HCT116 (cell line): ENCODE results near the gene OSBP2. TPM values are rescaled to one million over a fixed set of nuclear protein-coding genes. Genes with fewer than 3 reads are reported as not detected.

Source experiments
- ATAC-seq: fragments of 200-7000 bp; cut with Tn5 transposase; 2 replicates; pipeline ENCODE4 v1.9.1; 2020; ENCODE audit warnings: mild to moderate bottlenecking, moderate library complexity
- BruUV-seq: library from RNA; stranded (reverse); fragments of 400-500 nt; replicated peaks from 2 replicates; lab custom pipeline; 2021; lab: Mats Ljungman, UMichigan
- CTCF ChIA-PET: fragments of 300-600 bp; sonication (Branson Sonifier 250); formaldehyde crosslinking; loops from one replicate; lab custom pipeline; 2021; ENCODE audit warnings: antibody characterized with exemption; lab: Charles Lee
- POLR2A ChIA-PET: fragments of 300-600, 350-600 bp; sonication (Branson Sonifier 250); formaldehyde crosslinking; loops from one replicate; lab custom pipeline; 2021; ENCODE audit warnings: antibody characterized with exemption; lab: Charles Lee
- RAD21 ChIA-PET, 2 experiments: fragments of 300-600 bp; sonication (Branson Sonifier 250); formaldehyde crosslinking; loops; one replicate each; lab custom pipeline; 2023; ENCODE audit warnings: low total read pairs in 2 of 2; ENCODE audit not compliant: uncharacterized antibody in 2 of 2, unreplicated experiment in 2 of 2, low non-redundant PET in 1 of 2; lab: Charles Lee
- DNase-seq: peaks from one replicate; pipeline ENCODE4 v3.0.0-alpha.2; 2010; ENCODE audit warnings: low read depth, low spot score
- H2AFZ ChIP-seq: fragments of 200-600 bp; shearing (Covaris generic), sonication (generic); 2 replicates; pipeline ENCODE4 v1.6.1; 2017; ENCODE audit warnings: low read depth, mixed run types, mixed read lengths, antibody characterized with exemption, low read length; ENCODE audit not compliant: poor library complexity, severe bottlenecking
- H3K27ac ChIP-seq: 2 replicates; pipeline ENCODE4 v1.5.1; 2012; ENCODE audit warnings: low read depth, low read length
- H3K27me3 ChIP-seq: fragments of 200-600 bp; sonication (generic); 2 replicates; pipeline ENCODE4 v1.6.1; 2016; ENCODE audit warnings: mixed run types, low read length, mixed read lengths; ENCODE audit not compliant: insufficient read depth
- H3K36me3 ChIP-seq, 2 experiments: fragments of 200-500 bp in 1 of 2; fragments of 200-600 bp in 1 of 2; sonication (Bioruptor generic) in 1 of 2; sonication (generic) in 1 of 2; 2 replicates each; pipeline versions ENCODE4 v1.5.1 to v1.6.1; 2014 to 2016; ENCODE audit warnings: low read length in 2 of 2, inconsistent platforms in 1 of 2, mixed read lengths in 1 of 2, mixed run types in 1 of 2; ENCODE audit not compliant: insufficient read depth in 2 of 2, control insufficient read depth in 1 of 2
- H3K4me1 ChIP-seq, 2 experiments: fragments of 200-600 bp in 1 of 2; sonication (generic) in 1 of 2; 2 replicates each; pipeline versions ENCODE4 v1.5.1 to v1.6.1; 2012 to 2017; ENCODE audit warnings: low read length in 2 of 2, inconsistent platforms in 1 of 2, mild to moderate bottlenecking in 1 of 2, mixed read lengths in 1 of 2, mixed run types in 1 of 2, moderate library complexity in 1 of 2; ENCODE audit not compliant: insufficient read depth in 2 of 2, control insufficient read depth in 1 of 2
- H3K4me2 ChIP-seq: fragments of 200-600 bp; sonication (generic); 2 replicates; pipeline ENCODE4 v1.6.1; 2017; ENCODE audit warnings: mixed run types, low read length, mixed read lengths
- H3K4me3 ChIP-seq, 2 experiments: fragments of 200-600 bp in 1 of 2; sonication (generic) in 1 of 2; replicated peaks in 1 of 2; 2 replicates each; pipeline ENCODE4 v1.5.1; 2011 to 2016; ENCODE audit warnings: low read length in 2 of 2, control low read depth in 1 of 2, low read depth in 1 of 2, mild to moderate bottlenecking in 1 of 2, mixed read lengths in 1 of 2, mixed run types in 1 of 2
- H3K79me2 ChIP-seq: fragments of 200-600 bp; sonication (generic); 2 replicates; pipeline ENCODE4 v1.6.1; 2017; ENCODE audit warnings: mild to moderate bottlenecking, mixed run types, low read length, moderate library complexity, mixed read lengths; ENCODE audit not compliant: insufficient read depth
- H3K9ac ChIP-seq: fragments of 200-600 bp; sonication (generic); 2 replicates; pipeline ENCODE4 v1.6.1; 2016; ENCODE audit warnings: low read length, mixed read lengths
- H3K9me2 ChIP-seq: fragments of 200-600 bp; sonication (generic), shearing (Covaris generic); 2 replicates; pipeline ENCODE4 v1.6.1; 2017; ENCODE audit warnings: mixed run types, mild to moderate bottlenecking, moderate library complexity; ENCODE audit not compliant: insufficient read depth
- H3K9me3 ChIP-seq, 2 experiments: fragments of 200-500 bp in 1 of 2; fragments of 200-600 bp in 1 of 2; sonication (Bioruptor generic) in 1 of 2; sonication (generic) in 1 of 2; 2 replicates each; pipeline ENCODE4 v1.6.1; 2014 to 2017; ENCODE audit warnings: low read length in 2 of 2, mixed read lengths in 2 of 2, inconsistent platforms in 1 of 2, low read depth in 1 of 2, mild to moderate bottlenecking in 1 of 2, mixed run types in 1 of 2, moderate library complexity in 1 of 2; ENCODE audit not compliant: control insufficient read depth in 1 of 2, insufficient read depth in 1 of 2
- H4K20me1 ChIP-seq: fragments of 200-600 bp; sonication (generic), shearing (Covaris generic); 2 replicates; pipeline ENCODE4 v1.6.1; 2017; ENCODE audit warnings: mixed run types, mild to moderate bottlenecking, moderate library complexity; ENCODE audit not compliant: insufficient read depth
- CBX3 ChIP-seq: IDR thresholded peaks from 2 replicates; pipeline ENCODE4 v1.6.1; 2012; ENCODE audit warnings: low read depth
- ELF1 ChIP-seq: IDR thresholded peaks from 2 replicates; pipeline ENCODE4 v1.6.1; 2012; ENCODE audit warnings: low read depth, borderline replicate concordance
- EZH2 ChIP-seq: fragments of 200-600 bp; sonication (generic); IDR thresholded peaks from 2 replicates; pipeline ENCODE4 v1.6.1; 2017; ENCODE audit warnings: antibody characterized with exemption, mixed run types
- EZH2phosphoT487 ChIP-seq: fragments of 200-600 bp; IDR thresholded peaks from 2 replicates; pipeline ENCODE4 v1.6.1; 2018; ENCODE audit warnings: antibody characterized with exemption, borderline replicate concordance
- FOSL1 ChIP-seq: IDR thresholded peaks from 2 replicates; pipeline ENCODE4 v1.6.1; 2012; ENCODE audit warnings: low read depth
- JUND ChIP-seq: IDR thresholded peaks from 2 replicates; pipeline ENCODE4 v1.6.1; 2012
- POLR2A ChIP-seq: IDR thresholded peaks from 2 replicates; pipeline ENCODE4 v1.7.0; 2011; ENCODE audit warnings: borderline replicate concordance; ENCODE audit not compliant: insufficient read depth, insufficient read length; ENCODE audit errors: extremely low read depth
- POLR2AphosphoS5 ChIP-seq: IDR thresholded peaks from 2 replicates; pipeline ENCODE4 v1.6.1; 2011; ENCODE audit warnings: mild to moderate bottlenecking, low read depth, low read length, moderate library complexity
- RAD21 ChIP-seq: IDR thresholded peaks from 2 replicates; pipeline ENCODE4 v1.6.1; 2012; ENCODE audit warnings: low read depth, mild to moderate bottlenecking
- REST ChIP-seq: IDR thresholded peaks from 2 replicates; pipeline ENCODE4 v1.6.1; 2012; ENCODE audit warnings: low read depth
- SIN3A ChIP-seq: IDR thresholded peaks from 2 replicates; pipeline ENCODE4 v1.6.1; 2012; ENCODE audit warnings: low read depth
- SP1 ChIP-seq: IDR thresholded peaks from 2 replicates; pipeline ENCODE4 v1.6.1; 2012; ENCODE audit warnings: low read depth
- SRF ChIP-seq: IDR thresholded peaks from 2 replicates; pipeline ENCODE4 v1.6.1; 2012; ENCODE audit warnings: low read depth
- TCF7L2 ChIP-seq: IDR thresholded peaks from 2 replicates; pipeline ENCODE4 v1.7.0; 2011; ENCODE audit warnings: borderline replicate concordance, inconsistent platforms; ENCODE audit not compliant: insufficient read depth, insufficient read length; ENCODE audit errors: extremely low read depth
- ZFX ChIP-seq: fragments of 450-650 bp; IDR thresholded peaks from 2 replicates; pipeline ENCODE4 v1.6.1; 2017
- ZNF274 ChIP-seq: fragments of 200-500 bp; sonication (Bioruptor generic); IDR thresholded peaks from 2 replicates; pipeline ENCODE4 v1.6.1; 2014; ENCODE audit warnings: mild to moderate bottlenecking, low read depth, low read length, inconsistent platforms
- intact Hi-C: fragments of 100-400 bp; cut with micrococcal nuclease; formaldehyde crosslinking; loops from 2 replicates; pipeline ENCODE4 v1.10.0; 2022
- total RNA-seq: library from RNA; stranded (reverse); gene quantifications from one replicate; pipeline ENCODE4 v1.2.1, GENCODE V29; 2021; ENCODE audit not compliant: unreplicated experiment
- TF ChIP-seq, protein P1 (sequence below): IDR thresholded peaks from 2 replicates; pipeline ENCODE4 v1.6.1; 2012
- TF ChIP-seq, protein P2 (sequence below): IDR thresholded peaks from 2 replicates; pipeline ENCODE4 v1.6.1; 2012

The OSBP2 gene
- total RNA-seq, 1 experiment from 2014 or later: 12.9 TPM

GRCh38 chr22:30664798-30665197 lies 29.9 kb upstream of the OSBP2 start:
- POLR2A ChIA-PET: no interaction called here
- ATAC-seq (no peak), DNase-seq (no peak)
- no peak overlapping the region for H3K9ac ChIP-seq
- no TSS peak for BruUV-seq
- H3K9me3 ChIP-seq: no peaks in the 10 kb centered on the region
- peaks cover 0 to 4% of the 10 kb centered on the region in 2 experiments; a peak in 2 of 4 replicates for H3K36me3 ChIP-seq
- no peak for TF ChIP-seq SP1
- TF ChIP-seq ZFX: no peak
- no peak for TF ChIP-seq POLR2A
- TF ChIP-seq EZH2phosphoT487: no peak
- TF ChIP-seq, protein P1, sequence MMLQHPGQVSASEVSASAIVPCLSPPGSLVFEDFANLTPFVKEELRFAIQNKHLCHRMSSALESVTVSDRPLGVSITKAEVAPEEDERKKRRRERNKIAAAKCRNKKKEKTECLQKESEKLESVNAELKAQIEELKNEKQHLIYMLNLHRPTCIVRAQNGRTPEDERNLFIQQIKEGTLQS: no peak
- TF ChIP-seq TCF7L2: no peak
- no peak for TF ChIP-seq FOSL1
- CTCF ChIA-PET: no interaction called here
- no peaks in the 10 kb centered on the region for H3K9me2 ChIP-seq
- H3K4me2 ChIP-seq: no peak overlapping the region
- no peaks in the 10 kb centered on the region for H4K20me1 ChIP-seq
- H3K27ac ChIP-seq: no peak overlapping the region
- no peaks in the 10 kb centered on the region for H3K27me3 ChIP-seq
- H2AFZ ChIP-seq: no peak overlapping the region
- RAD21 ChIA-PET: no interaction called here
- intact Hi-C loops: no loop called here
- H3K4me3 ChIP-seq: no peak overlapping the region
- peaks cover 13 to 24% of the 10 kb centered on the region in 2 experiments for H3K4me1 ChIP-seq
- H3K79me2 ChIP-seq: no peaks in the 10 kb centered on the region

DNA sequence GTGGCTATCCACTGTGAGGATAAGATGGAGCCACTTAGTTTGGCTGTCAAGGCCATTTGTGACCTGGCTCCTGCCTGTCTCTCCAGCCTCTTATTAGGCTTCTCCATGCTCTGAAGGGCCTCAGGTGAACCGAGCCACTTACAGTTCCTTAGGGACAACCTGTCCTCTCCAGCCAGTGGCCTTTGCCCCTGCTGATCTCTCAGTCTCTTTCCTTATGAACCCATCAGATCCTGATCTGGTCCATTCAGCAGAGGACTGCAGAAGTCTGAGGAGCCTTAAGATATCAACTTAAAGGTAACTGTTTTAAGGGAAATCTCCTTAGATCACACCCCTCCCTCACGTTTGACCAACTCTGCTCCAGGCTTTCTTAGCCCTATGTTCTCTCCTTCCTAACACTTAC lies 29.4 kb upstream of the OSBP2 start:
- no peak overlapping the region for H3K4me3 ChIP-seq
- H3K4me1 ChIP-seq: peaks cover 13 to 24% of the 10 kb centered on the region in 2 experiments
- peaks cover 0 to 4% of the 10 kb centered on the region in 2 experiments; a peak in 2 of 4 replicates for H3K36me3 ChIP-seq
- H3K27me3 ChIP-seq: no peaks in the 10 kb centered on the region
- ATAC-seq (no peak), DNase-seq (no peak)
- no peaks in the 10 kb centered on the region for H3K79me2 ChIP-seq
- ChIA-PET RAD21 (no interaction called here), CTCF (no interaction called here), POLR2A (no interaction called here)
- no peak overlapping the region for H3K9ac ChIP-seq
- no TSS peak for BruUV-seq
- no peaks in the 10 kb centered on the region for H4K20me1 ChIP-seq
- H2AFZ ChIP-seq: no peak overlapping the region
- TF ChIP-seq ZNF274: no peak
- no peak for TF ChIP-seq ELF1
- TF ChIP-seq SRF: no peak
- no peak for TF ChIP-seq SP1
- no peak for TF ChIP-seq REST
- no peak for TF ChIP-seq JUND
- TF ChIP-seq RAD21: no peak
- TF ChIP-seq EZH2: no peak
- TF ChIP-seq POLR2AphosphoS5: no peak
- TF ChIP-seq EZH2phosphoT487: no peak
- TF ChIP-seq, protein P2, sequence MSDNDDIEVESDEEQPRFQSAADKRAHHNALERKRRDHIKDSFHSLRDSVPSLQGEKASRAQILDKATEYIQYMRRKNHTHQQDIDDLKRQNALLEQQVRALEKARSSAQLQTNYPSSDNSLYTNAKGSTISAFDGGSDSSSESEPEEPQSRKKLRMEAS: no peak
- no peak for TF ChIP-seq CBX3
- TF ChIP-seq SIN3A: no peak
- intact Hi-C loops: no loop called here
- H3K9me2 ChIP-seq: no peaks in the 10 kb centered on the region
- no peaks in the 10 kb centered on the region for H3K9me3 ChIP-seq
- no peak overlapping the region for H3K27ac ChIP-seq
- no peak overlapping the region for H3K4me2 ChIP-seq
